ENCODE results near the gene GOLPH3.

The GOLPH3 gene

GRCh38 chr5:32132757-32133156 lies 41.4 kb downstream of the GOLPH3 start:
- intact Hi-C loops (cut with DNase I; ENCODE audit: low total_unique reads) = no loop called here
- no peak overlapping the region for H3K4me3 ChIP-seq
- H3K36me3 ChIP-seq = peaks cover 9 to 26% (median 19%) of the 10 kb centered on the region in 3 donors
- TF ChIP-seq CTCF (IDR thresholded peaks at IDR 0.05) = no peak
- no peaks in the 10 kb centered on the region for H3K27me3 ChIP-seq
- no peak for DNase-seq
- no peak overlapping the region for H3K27ac ChIP-seq
- no peaks in the 10 kb centered on the region for H3K9me3 ChIP-seq
- peaks cover 0 to 63% (median 24%) of the 10 kb centered on the region in 4 donors for H3K4me1 ChIP-seq

- TF ChIP-seq CTCF (IDR thresholded peaks at IDR 0.05) = no peak
- Histone ChIP-seq H3K4me3 (no peak overlapping the region), H3K27ac (no peak overlapping the region), H3K4me1 (peaks cover 0 to 74% (median 25%) of the 10 kb centered on the region in 4 donors), H3K27me3 (no peaks in the 10 kb centered on the region), H3K9me3 (no peaks in the 10 kb centered on the region), H3K36me3 (peaks cover 9 to 26% (median 19%) of the 10 kb centered on the region in 3 donors)
- intact Hi-C loops (cut with DNase I; ENCODE audit: low total_unique reads) = no loop called here
- no peak for DNase-seq
Measured at GRCh38 chr5:32131604-32132003, 42.5 kb downstream of the GOLPH3 start.

- Histone ChIP-seq H3K27ac (peak overlapping the region in 1 of 2 donors; percentile 53), H3K4me1 (peaks cover 0 to 76% (median 25%) of the 10 kb centered on the region in 4 donors), H3K27me3 (no peaks in the 10 kb centered on the region), H3K9me3 (no peaks in the 10 kb centered on the region), H3K4me3 (no peak overlapping the region), H3K36me3 (peaks cover 13 to 28% (median 23%) of the 10 kb centered on the region in 3 donors)
- TF ChIP-seq CTCF (IDR thresholded peaks at IDR 0.05) = no peak
- intact Hi-C loops (cut with DNase I; ENCODE audit: low total_unique reads) = no loop called here
- no peak for DNase-seq
Measured at GRCh38 chr5:32130865-32131264, 43.3 kb downstream of the GOLPH3 start.

- peak overlapping the region in 1 of 2 donors; percentile 9 for H3K4me3 ChIP-seq
- no peaks in the 10 kb centered on the region for H3K9me3 ChIP-seq
- intact Hi-C loops (cut with DNase I; ENCODE audit: low total_unique reads) = no loop called here
- no peak for DNase-seq
- no peaks in the 10 kb centered on the region for H3K27me3 ChIP-seq
- H3K4me1 ChIP-seq = peaks cover 0 to 73% (median 22%) of the 10 kb centered on the region in 4 donors
- peak overlapping the region; percentile 49 to 53 for H3K27ac ChIP-seq
- no peak for TF ChIP-seq CTCF (IDR thresholded peaks at IDR 0.05)
- H3K36me3 ChIP-seq = peaks cover 11 to 19% (median 19%) of the 10 kb centered on the region in 3 donors
Measured at GRCh38 chr5:32129074-32129598, 45.0 kb downstream of the GOLPH3 start.

- intact Hi-C loops (cut with DNase I; ENCODE audit: low total_unique reads) = no loop called here
- no peak for TF ChIP-seq CTCF (IDR thresholded peaks at IDR 0.05)
Measured at GRCh38 chr5:32127711-32128110, 46.4 kb downstream of the GOLPH3 start.

More at GRCh38 chr5:32127711-32128110, 46.4 kb downstream of the GOLPH3 start:
- no peak for DNase-seq
- no peaks in the 10 kb centered on the region for H3K27me3 ChIP-seq
- H3K9me3 ChIP-seq = no peaks in the 10 kb centered on the region
- H3K4me1 ChIP-seq = peaks cover 0 to 63% (median 19%) of the 10 kb centered on the region in 4 donors
- H3K36me3 ChIP-seq = peaks cover 11 to 18% (median 17%) of the 10 kb centered on the region in 3 donors
- no peak overlapping the region for H3K27ac ChIP-seq
- no peak overlapping the region for H3K4me3 ChIP-seq
